ENCODE measurements around the gene PIK3C2A. TPM values are rescaled to one million over a fixed set of nuclear protein-coding genes. Genes with fewer than 3 reads are reported as not detected.

The PIK3C2A gene
- total and polyA plus RNA-seq, 2 of the 8 experiments (the other 6 are each of a cell fraction or from before 2014, with no cell fraction given): 20.1 to 127 TPM

GRCh38 chr11:17159441-17159840 is 48.3 kb downstream of the PIK3C2A start:
- H3K23me2 ChIP-seq (ENCODE audit: low read depth, low read length): no peaks in the 10 kb centered on the region
- no peak overlapping the region for H2BK120ac ChIP-seq (replicated peaks; ENCODE audit: low read depth, low read length)
- no peak overlapping the region for H2BK20ac ChIP-seq (ENCODE audit: low read length)
- H4K8ac ChIP-seq (ENCODE audit: extremely low read depth, insufficient read depth, low read length): no peak overlapping the region
- no peak for DNase-seq (ENCODE audit: low read depth in 1 of 2, low spot score in 2 of 2)
- 87% methylated on average over 3 of the region's 3 CpGs; no CpG with 5 or more reads in 1 of the 2 experiments for WGBS, 2 experiments (ENCODE audit: extremely low coverage in 1 of 2, insufficient coverage in 1 of 2, insufficient read length in 1 of 2, insufficient replicate concordance in 2 of 2, low coverage in 1 of 2, low lambda C conversion rate in 2 of 2, missing lambda C conversion rate in 1 of 2)
- CTCF ChIA-PET (ENCODE audit: partially characterized antibody): interaction anchor here (1.0 kb wide), 1 partner anchor 11 kb away, joined by 3 read pairs; no protein-coding TSS in a partner anchor
- no peak overlapping the region for H3K4me2 ChIP-seq (ENCODE audit: insufficient read depth in 1 of 2, low read depth in 2 of 2, low read length in 2 of 2)
- H2AK5ac ChIP-seq (ENCODE audit: low read depth, low read length): no peak overlapping the region
- no peak overlapping the region for H4K91ac ChIP-seq (replicated peaks; ENCODE audit: insufficient read length, low read length)
- H3K27me3 ChIP-seq (replicated peaks in 1 of 4; ENCODE audit: control insufficient read depth in 3 of 4, extremely low read depth in 1 of 4, insufficient read depth in 3 of 4, low read length in 3 of 4): no peaks in the 10 kb centered on the region
- peaks cover 0 to 88% of the 10 kb centered on the region in 2 experiments; a peak in 2 of 4 replicates for H3K79me2 ChIP-seq (ENCODE audit: control insufficient read depth in 1 of 2, insufficient read depth in 2 of 2, low read length in 2 of 2)
- no peak overlapping the region for H4K5ac ChIP-seq (ENCODE audit: insufficient read length, low read depth, low read length)
- peaks cover 0 to 3% (median 0%) of the 10 kb centered on the region in 4 experiments; a peak in 1 of 7 replicates for H3K4me1 ChIP-seq (replicated peaks in 1 of 4; ENCODE audit: control insufficient read depth in 3 of 4, insufficient read depth in 4 of 4, low read length in 3 of 4)
- no peaks in the 10 kb centered on the region; the same call in 1 of the 2 replicates for H3K79me1 ChIP-seq (ENCODE audit: low read depth, low read length)
- no peak overlapping the region for H2BK15ac ChIP-seq (ENCODE audit: low read length)
- H3K56ac ChIP-seq (replicated peaks; ENCODE audit: insufficient read length, low read depth, low read length): no peak overlapping the region
- no peak overlapping the region for H3K27ac ChIP-seq (ENCODE audit: low read depth, low read length)
- peaks cover 0 to 9% (median 1%) of the 10 kb centered on the region in 4 experiments; a peak in 1 of 8 replicates for H3K36me3 ChIP-seq (ENCODE audit: control insufficient read depth in 2 of 4, insufficient read depth in 4 of 4, low read length in 3 of 4)
- no peak overlapping the region for H3K9ac ChIP-seq (replicated peaks in 1 of 4; ENCODE audit: extremely low read depth in 1 of 4, low read depth in 3 of 4, low read length in 3 of 4)
- H3K4ac ChIP-seq (replicated peaks; ENCODE audit: insufficient read length, low read depth, low read length): no peak overlapping the region
- H3K18ac ChIP-seq (ENCODE audit: extremely low read depth, low read length): no peak overlapping the region
- H3K9me3 ChIP-seq (ENCODE audit: insufficient read depth in 2 of 2, low read depth in 1 of 2, low read length in 1 of 2): no peaks in the 10 kb centered on the region
- no peak overlapping the region for H3K23ac ChIP-seq (ENCODE audit: insufficient read length)
- TF ChIP-seq YY1 (IDR thresholded peaks at IDR 0.05; ENCODE audit: low read depth, low read length): no peak
- TF ChIP-seq POU5F1 (IDR thresholded peaks at IDR 0.05; ENCODE audit: low read depth, low read length): no peak
- no peak for TF ChIP-seq RNF2 (IDR thresholded peaks at IDR 0.05; ENCODE audit: borderline replicate concordance, low read depth, low read length, missing control alignments, poor library complexity, severe bottlenecking)
- TF ChIP-seq EP300 (IDR thresholded peaks at IDR 0.05; ENCODE audit: borderline replicate concordance in 1 of 2, low read depth in 2 of 2, low read length in 2 of 2): no peak
- no peak for TF ChIP-seq SP2 (IDR thresholded peaks at IDR 0.05; ENCODE audit: low read length)
- TF ChIP-seq TCF12 (IDR thresholded peaks at IDR 0.05; ENCODE audit: low read depth, low read length): no peak
- TF ChIP-seq ASH2L (IDR thresholded peaks at IDR 0.05; ENCODE audit: low read length): no peak
- FAIRE-seq: no peak
- H2BK5ac ChIP-seq (ENCODE audit: low read depth, low read length): no peak overlapping the region
- no peak overlapping the region for H3K4me3 ChIP-seq (ENCODE audit: extremely low read depth in 1 of 4, insufficient read depth in 2 of 4, low read depth in 3 of 4, low read length in 4 of 4)
- no peak overlapping the region for H2AFZ ChIP-seq (ENCODE audit: low read length)
- no peak overlapping the region for H3K14ac ChIP-seq (ENCODE audit: insufficient read length)
- H4K20me1 ChIP-seq (replicated peaks in 1 of 2; ENCODE audit: control insufficient read depth in 1 of 2, insufficient read depth in 2 of 2, low read length in 2 of 2): peaks cover 0 to 6% of the 10 kb centered on the region in 2 experiments
- POLR2A ChIA-PET (ENCODE audit: partially characterized antibody): no interaction called here
- no peak overlapping the region for H2BK12ac ChIP-seq (ENCODE audit: low read depth, low read length)

All from H1 (cell line).